Activated CD8-positive, alpha-beta memory T cell treated with anti-CD3 and anti-CD28 coated beads, Interleukin-2, amount 10 ng/mL, durations not matched to agents 7 days and 5 days (primary cell): Measurements from ENCODE around the gene NELFA. TPM values are rescaled to one million over a fixed set of nuclear protein-coding genes. Genes with fewer than 3 reads are reported as not detected.
A peak's percentile ranks its signal among the peaks of the same experiment; 100 is the strongest.
"Not testable (repeated sequence)": the region's sequence is repeated elsewhere in the genome, so short reads cannot be mapped to it uniquely, and the experiment has no call there.

Experiments used
- ATAC-seq: fragments of 150-1000 bp; cut with Tn5 transposase; one replicate; pipeline ENCODE4 v1.10.0; 2021; ENCODE audit warnings: moderate library complexity
- CTCF ChIA-PET: fragments of 350-600 bp; sonication (Branson Sonifier 250); formaldehyde crosslinking; loops from one replicate; lab custom pipeline; 2021; ENCODE audit warnings: antibody characterized with exemption; lab: Charles Lee
- DNase-seq: peaks from one replicate; pipeline ENCODE4 v3.0.0-alpha.2; 2020
- H3K27ac Mint-ChIP-seq: one replicate; pipeline ENCODE4 v1.8.0; 2021; ENCODE audit warnings: mild to moderate bottlenecking, mixed read lengths
- H3K27me3 Mint-ChIP-seq: one replicate; pipeline ENCODE4 v1.8.0; 2021; ENCODE audit warnings: mixed read lengths
- H3K36me3 Mint-ChIP-seq: one replicate; pipeline ENCODE4 v1.8.0; 2021; ENCODE audit warnings: mild to moderate bottlenecking, mixed read lengths
- H3K4me1 Mint-ChIP-seq: one replicate; pipeline ENCODE4 v1.8.0; 2021; ENCODE audit warnings: mixed read lengths
- H3K4me3 Mint-ChIP-seq: one replicate; pipeline ENCODE4 v1.8.0; 2021; ENCODE audit warnings: mild to moderate bottlenecking, moderate library complexity, mixed read lengths
- H3K9me3 Mint-ChIP-seq: one replicate; pipeline ENCODE4 v1.8.0; 2022; ENCODE audit warnings: low read depth, mixed read lengths
- total RNA-seq, 2 experiments: library from RNA; stranded (reverse); gene quantifications; one replicate each; pipeline ENCODE4 v1.2.3, GENCODE V29; 2021

Gene NELFA
- total RNA-seq, 2 experiments from 2014 or later: 40.1 to 42.6 TPM

GRCh38 chr4:2025817-2026216, 17.0 kb upstream of the NELFA start:
- peaks cover 4% of the 10 kb centered on the region for H3K4me1 Mint-ChIP-seq
- CTCF ChIA-PET: no interaction called here
- H3K9me3 Mint-ChIP-seq: peaks cover 8% of the 10 kb centered on the region
- H3K4me3 Mint-ChIP-seq: no peak overlapping the region
- DNase-seq (no peak), ATAC-seq (no peak)
- H3K27ac Mint-ChIP-seq: no peak overlapping the region
- peaks cover 5% of the 10 kb centered on the region for H3K36me3 Mint-ChIP-seq
- H3K27me3 Mint-ChIP-seq: peaks cover 71% of the 10 kb centered on the region

- Mint-ChIP-seq H3K27ac (no peak overlapping the region), H3K4me1 (peaks cover 4% of the 10 kb centered on the region), H3K4me3 (no peak overlapping the region), H3K27me3 (peaks cover 72% of the 10 kb centered on the region), H3K9me3 (peaks cover 8% of the 10 kb centered on the region), H3K36me3 (peaks cover 5% of the 10 kb centered on the region)
- DNase-seq (no peak), ATAC-seq (no peak)
- CTCF ChIA-PET: no interaction called here
Observed at GRCh38 chr4:2024683-2025082, 15.9 kb upstream of the NELFA start.

GRCh38 chr4:2021358-2022018, 12.7 kb upstream of the NELFA start:
- H3K36me3 Mint-ChIP-seq, H3K4me3 Mint-ChIP-seq, ATAC-seq, H3K4me1 Mint-ChIP-seq, H3K9me3 Mint-ChIP-seq, CTCF ChIA-PET, DNase-seq, H3K27ac Mint-ChIP-seq: not testable (repeated sequence)
- peaks cover 56% of the 10 kb centered on the region for H3K27me3 Mint-ChIP-seq

GRCh38 chr4:2015008-2015407, 6.2 kb upstream of the NELFA start:
- Mint-ChIP-seq H3K27me3 (peaks cover 39% of the 10 kb centered on the region), H3K4me3 (no peak overlapping the region), H3K4me1 (peaks cover 9% of the 10 kb centered on the region)

GRCh38 chr4:2011583-2011982, 2.8 kb upstream of the NELFA start:
- H3K9me3 Mint-ChIP-seq: no peaks in the 10 kb centered on the region
- H3K36me3 Mint-ChIP-seq: peaks cover 7% of the 10 kb centered on the region
- peaks cover 27% of the 10 kb centered on the region for H3K27me3 Mint-ChIP-seq
- CTCF ChIA-PET: no interaction called here
- ATAC-seq (no peak), DNase-seq (no peak)
- H3K27ac Mint-ChIP-seq: no peak overlapping the region
- H3K4me3 Mint-ChIP-seq: no peak overlapping the region
- peaks cover 23% of the 10 kb centered on the region for H3K4me1 Mint-ChIP-seq

More at GRCh38 chr4:2015008-2015407, 6.2 kb upstream of the NELFA start:
- DNase-seq (no peak), ATAC-seq (no peak)
- H3K27ac Mint-ChIP-seq: no peak overlapping the region
- no peaks in the 10 kb centered on the region for H3K9me3 Mint-ChIP-seq
- CTCF ChIA-PET: no interaction called here
- H3K36me3 Mint-ChIP-seq: no peaks in the 10 kb centered on the region

GRCh38 chr4:2009651-2010233, 968 bp upstream of the NELFA start:
- ATAC-seq (peak; percentile 7), DNase-seq (peak; percentile 69)
- Mint-ChIP-seq H3K27me3 (peaks cover 20% of the 10 kb centered on the region), H3K4me3 (peak overlapping the region; percentile 92), H3K27ac (peak overlapping the region; percentile 75), H3K36me3 (peaks cover 9% of the 10 kb centered on the region), H3K9me3 (no peaks in the 10 kb centered on the region), H3K4me1 (peaks cover 26% of the 10 kb centered on the region)
- CTCF ChIA-PET: interaction anchor here (1.0 kb wide), 1 partner anchor 10 kb away, joined by 3 read pairs; no protein-coding TSS in a partner anchor

GRCh38 chr4:2008671-2008920, 178 bp downstream of the NELFA start:
- H3K27ac Mint-ChIP-seq: peak overlapping the region; percentile 84
- no peaks in the 10 kb centered on the region for H3K9me3 Mint-ChIP-seq
- H3K4me1 Mint-ChIP-seq: peaks cover 26% of the 10 kb centered on the region
- no peak for DNase-seq
- H3K4me3 Mint-ChIP-seq: peak overlapping the region; percentile 92
- no peak for ATAC-seq
- H3K27me3 Mint-ChIP-seq: peaks cover 15% of the 10 kb centered on the region
- H3K36me3 Mint-ChIP-seq: peaks cover 11% of the 10 kb centered on the region
- CTCF ChIA-PET: no interaction called here

- peak overlapping the region; percentile 92 for H3K4me3 Mint-ChIP-seq
Observed at GRCh38 chr4:2007804-2008670, 737 bp downstream of the NELFA start.

GRCh38 chr4:2006956-2007653, 1.7 kb downstream of the NELFA start:
- Mint-ChIP-seq H3K4me1 (peaks cover 35% of the 10 kb centered on the region), H3K9me3 (no peaks in the 10 kb centered on the region), H3K36me3 (peaks cover 26% of the 10 kb centered on the region), H3K27ac (no peak overlapping the region), H3K4me3 (peak overlapping the region; percentile 92), H3K27me3 (peaks cover 12% of the 10 kb centered on the region)
- CTCF ChIA-PET: interaction anchor here (1.0 kb wide), 1 partner anchor 11 kb away, joined by 3 read pairs; no protein-coding TSS in a partner anchor
- no peak for DNase-seq
- ATAC-seq: no peak

More at GRCh38 chr4:2007804-2008670, 737 bp downstream of the NELFA start:
- CTCF ChIA-PET: interaction anchor here (1.0 kb wide), 1 partner anchor 12 kb away, joined by 3 read pairs; no protein-coding TSS in a partner anchor
- Mint-ChIP-seq H3K27me3 (peaks cover 15% of the 10 kb centered on the region), H3K4me1 (peaks cover 30% of the 10 kb centered on the region), H3K36me3 (peaks cover 17% of the 10 kb centered on the region), H3K9me3 (no peaks in the 10 kb centered on the region), H3K27ac (peak overlapping the region; percentile 84)
- no peak for ATAC-seq
- no peak for DNase-seq

GRCh38 chr4:2006367-2006766, 2.4 kb downstream of the NELFA start:
- no peak overlapping the region for H3K4me3 Mint-ChIP-seq
- CTCF ChIA-PET: no interaction called here

GRCh38 chr4:2003361-2003760, 5.4 kb downstream of the NELFA start:
- H3K27me3 Mint-ChIP-seq, DNase-seq, CTCF ChIA-PET, H3K27ac Mint-ChIP-seq, ATAC-seq, H3K4me3 Mint-ChIP-seq: not testable (repeated sequence)
- Mint-ChIP-seq H3K36me3 (peaks cover 58% of the 10 kb centered on the region), H3K9me3 (peaks cover 17% of the 10 kb centered on the region), H3K4me1 (peaks cover 23% of the 10 kb centered on the region)

More at GRCh38 chr4:2006367-2006766, 2.4 kb downstream of the NELFA start:
- ATAC-seq: no peak
- Mint-ChIP-seq H3K27ac (no peak overlapping the region), H3K27me3 (peaks cover 6% of the 10 kb centered on the region), H3K36me3 (peaks cover 28% of the 10 kb centered on the region), H3K4me1 (peaks cover 35% of the 10 kb centered on the region), H3K9me3 (no peaks in the 10 kb centered on the region)
- DNase-seq: no peak

- CTCF ChIA-PET, DNase-seq, H3K27ac Mint-ChIP-seq, ATAC-seq, H3K27me3 Mint-ChIP-seq, H3K4me1 Mint-ChIP-seq, H3K4me3 Mint-ChIP-seq: not testable (repeated sequence)
- Mint-ChIP-seq H3K9me3 (peaks cover 31% of the 10 kb centered on the region), H3K36me3 (peaks cover 80% of the 10 kb centered on the region)
Observed at GRCh38 chr4:1999308-1999707, 9.5 kb downstream of the NELFA start.

GRCh38 chr4:1998296-1998695, 10.5 kb downstream of the NELFA start:
- DNase-seq: no peak
- Mint-ChIP-seq H3K27me3 (no peaks in the 10 kb centered on the region), H3K4me3 (no peak overlapping the region), H3K9me3 (peaks cover 31% of the 10 kb centered on the region), H3K36me3 (peaks cover 78% of the 10 kb centered on the region), H3K4me1 (peaks cover 6% of the 10 kb centered on the region), H3K27ac (no peak overlapping the region)
- CTCF ChIA-PET: no interaction called here
- no peak for ATAC-seq
